ENCODE data around the gene MYO1G. TPM values are rescaled to one million over a fixed set of nuclear protein-coding genes. Genes with fewer than 3 reads are reported as not detected.

MYO1G gene
- total RNA-seq, 2 experiments from 2014 or later: 155 to 157 TPM

DNA sequence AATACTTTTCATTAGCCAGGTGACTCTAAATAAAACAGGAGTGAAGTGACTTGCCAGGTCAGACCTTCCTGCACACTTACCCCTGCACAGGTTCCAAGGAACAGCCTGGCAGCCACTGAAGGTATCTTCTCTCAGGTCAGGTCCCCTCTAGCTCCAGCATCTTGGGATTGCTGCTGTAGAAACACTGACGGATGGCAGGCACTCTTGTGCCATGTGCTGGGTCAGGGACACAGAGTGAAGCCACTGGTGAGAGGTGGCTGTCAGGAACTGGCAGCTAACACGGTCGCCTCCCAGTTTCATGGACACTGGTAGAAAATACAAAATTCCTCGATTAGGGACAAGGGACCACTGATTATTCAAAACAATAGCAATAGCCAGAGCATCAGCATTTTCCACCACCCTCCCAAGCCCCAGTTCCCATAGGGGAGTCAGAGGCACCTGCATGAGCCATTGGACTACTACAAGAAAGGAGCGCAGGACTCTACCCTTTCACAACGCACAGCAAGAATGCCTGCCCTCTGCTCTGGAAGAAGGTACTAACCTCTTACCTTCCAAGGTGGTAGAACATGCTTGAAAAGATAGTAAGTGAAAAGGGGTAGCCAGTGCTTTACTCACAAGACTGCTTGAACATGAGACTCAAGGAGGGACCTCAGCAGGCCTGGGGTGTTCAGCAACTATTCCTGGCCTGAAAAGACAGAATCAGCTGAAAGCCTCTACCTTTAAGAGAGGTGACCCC is 5.1 kb upstream of the MYO1G start:
- DNase-seq (no peak), ATAC-seq (ENCODE audit: poor library complexity) (no peak)
- peak overlapping the region in 1 of 2 donors; percentile 95 for H3K27ac ChIP-seq (ENCODE audit: low read depth in 1 of 2, low read length in 2 of 2)
- H3K4me3 Mint-ChIP-seq: peak overlapping the region; percentile 95
- intact Hi-C loops (cut with DNase I, micrococcal nuclease): loop anchor here in 1 of 2 experiments (10.0 kb wide), 1 partner anchor 399 kb away; the partner anchor contains the start of gene TMED4
- ChIA-PET POLR2A (interaction anchor here (2.3 to 16.1 kb wide), 2 partner anchors 17 to 48 kb away, joined by 10 to 321 read pairs; no protein-coding TSS in a partner anchor), CTCF (interaction anchor here (1.1 to 1.6 kb wide), 3 partner anchors 10 to 152 kb away, joined by 4 to 5 read pairs (median 4); no protein-coding TSS in a partner anchor)
- TF ChIP-seq, protein P1, sequence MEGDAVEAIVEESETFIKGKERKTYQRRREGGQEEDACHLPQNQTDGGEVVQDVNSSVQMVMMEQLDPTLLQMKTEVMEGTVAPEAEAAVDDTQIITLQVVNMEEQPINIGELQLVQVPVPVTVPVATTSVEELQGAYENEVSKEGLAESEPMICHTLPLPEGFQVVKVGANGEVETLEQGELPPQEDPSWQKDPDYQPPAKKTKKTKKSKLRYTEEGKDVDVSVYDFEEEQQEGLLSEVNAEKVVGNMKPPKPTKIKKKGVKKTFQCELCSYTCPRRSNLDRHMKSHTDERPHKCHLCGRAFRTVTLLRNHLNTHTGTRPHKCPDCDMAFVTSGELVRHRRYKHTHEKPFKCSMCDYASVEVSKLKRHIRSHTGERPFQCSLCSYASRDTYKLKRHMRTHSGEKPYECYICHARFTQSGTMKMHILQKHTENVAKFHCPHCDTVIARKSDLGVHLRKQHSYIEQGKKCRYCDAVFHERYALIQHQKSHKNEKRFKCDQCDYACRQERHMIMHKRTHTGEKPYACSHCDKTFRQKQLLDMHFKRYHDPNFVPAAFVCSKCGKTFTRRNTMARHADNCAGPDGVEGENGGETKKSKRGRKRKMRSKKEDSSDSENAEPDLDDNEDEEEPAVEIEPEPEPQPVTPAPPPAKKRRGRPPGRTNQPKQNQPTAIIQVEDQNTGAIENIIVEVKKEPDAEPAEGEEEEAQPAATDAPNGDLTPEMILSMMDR (IDR thresholded peaks at IDR 0.05): no peak
- peaks cover 76% of the 10 kb centered on the region for H3K4me1 Mint-ChIP-seq (ENCODE audit: low read depth)
- peaks cover 56% of the 10 kb centered on the region for H3K36me3 Mint-ChIP-seq (ENCODE audit: low read depth)
- no peaks in the 10 kb centered on the region for H3K9me3 Mint-ChIP-seq
- no peaks in the 10 kb centered on the region for H3K27me3 ChIP-seq (ENCODE audit: control insufficient read depth in 1 of 2, insufficient read depth in 2 of 2, low read length in 2 of 2)
- no peak overlapping the region for H3K4me3 ChIP-seq (ENCODE audit: low read length)
- peak overlapping the region; percentile 95 for H3K27ac Mint-ChIP-seq
- H3K4me1 ChIP-seq (ENCODE audit: insufficient read depth, low read length): peaks cover 77% of the 10 kb centered on the region
- no peaks in the 10 kb centered on the region for H3K9me3 ChIP-seq (ENCODE audit: control insufficient read depth in 1 of 2, insufficient read depth in 1 of 2, low read length in 2 of 2)
- H3K36me3 ChIP-seq (ENCODE audit: insufficient read depth, low read length): peaks cover 36% of the 10 kb centered on the region
- H3K27me3 Mint-ChIP-seq: no peaks in the 10 kb centered on the region

DNA sequence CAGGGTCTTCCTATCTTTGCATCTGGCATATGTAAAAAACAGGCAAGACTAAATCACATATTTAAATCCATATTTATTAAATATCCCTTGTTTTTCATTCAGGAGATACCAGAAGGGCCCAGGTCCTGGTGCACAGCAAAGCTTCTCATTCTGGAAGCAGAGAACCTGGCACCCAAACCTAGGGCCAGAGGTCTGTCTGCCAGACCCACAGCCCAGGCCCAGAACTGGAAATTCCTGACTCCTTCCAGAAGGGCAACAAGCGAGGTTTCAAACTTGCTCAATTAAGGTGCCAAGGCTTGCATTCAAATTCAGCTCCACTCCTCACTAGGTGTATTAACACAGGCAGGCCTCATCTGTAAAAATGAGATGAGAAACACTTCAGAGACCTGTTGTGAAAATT is 4.2 kb upstream of the MYO1G start:
- Mint-ChIP-seq H3K4me3 (peak overlapping the region; percentile 95), H3K27me3 (no peaks in the 10 kb centered on the region), H3K9me3 (no peaks in the 10 kb centered on the region), H3K27ac (peak overlapping the region; percentile 95), H3K36me3 (ENCODE audit: low read depth) (peaks cover 65% of the 10 kb centered on the region), H3K4me1 (ENCODE audit: low read depth) (peaks cover 85% of the 10 kb centered on the region)
- H3K4me1 ChIP-seq (ENCODE audit: insufficient read depth, low read length): peaks cover 86% of the 10 kb centered on the region
- no peak for DNase-seq
- H3K9me3 ChIP-seq (ENCODE audit: control insufficient read depth in 1 of 2, insufficient read depth in 1 of 2, low read length in 2 of 2): no peaks in the 10 kb centered on the region
- peaks cover 36% of the 10 kb centered on the region for H3K36me3 ChIP-seq (ENCODE audit: insufficient read depth, low read length)
- ChIA-PET POLR2A (interaction anchor here (0.9 to 16.1 kb wide), 4 partner anchors 9 to 49 kb away, joined by 3 to 321 read pairs (median 8); partner anchors contain the start of gene CCM2), CTCF (interaction anchor here (0.8 to 1.6 kb wide), 5 partner anchors 9 to 153 kb away, joined by 3 to 5 read pairs (median 4); no protein-coding TSS in a partner anchor)
- H3K27me3 ChIP-seq (ENCODE audit: control insufficient read depth in 1 of 2, insufficient read depth in 2 of 2, low read length in 2 of 2): no peaks in the 10 kb centered on the region
- intact Hi-C loops (cut with DNase I, micrococcal nuclease): loop anchor here in 1 of 2 experiments (10.0 kb wide), 1 partner anchor 398 kb away; the partner anchor contains the start of gene TMED4
- no peak overlapping the region for H3K4me3 ChIP-seq (ENCODE audit: low read length)
- no peak for ATAC-seq (ENCODE audit: poor library complexity)
- no peak overlapping the region for H3K27ac ChIP-seq (ENCODE audit: low read depth in 1 of 2, low read length in 2 of 2)
- TF ChIP-seq, protein P1 (IDR thresholded peaks at IDR 0.05): no peak

DNA sequence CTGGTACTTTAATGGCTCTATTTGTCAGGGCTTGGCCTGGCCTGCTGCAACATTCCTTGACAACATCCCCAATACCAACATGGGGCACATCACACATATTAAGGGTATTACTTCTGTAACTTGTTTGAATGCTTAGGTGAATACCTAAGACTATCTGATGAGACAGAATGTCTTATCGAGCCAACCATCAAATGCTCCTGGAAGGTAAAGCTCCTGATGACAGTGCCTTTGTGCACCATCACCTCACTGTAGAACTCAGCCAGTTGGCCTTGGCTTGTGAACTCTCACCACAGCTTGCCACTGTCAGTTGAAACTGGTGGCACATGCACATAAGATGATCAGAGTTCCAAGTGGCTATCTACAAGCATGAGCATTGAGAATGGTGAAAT is 3.7 kb upstream of the MYO1G start:
- ATAC-seq (ENCODE audit: poor library complexity) (no peak), DNase-seq (no peak)
- Histone ChIP-seq H3K27ac (ENCODE audit: low read depth in 1 of 2, low read length in 2 of 2) (no peak overlapping the region), H3K27me3 (ENCODE audit: control insufficient read depth in 1 of 2, insufficient read depth in 2 of 2, low read length in 2 of 2) (no peaks in the 10 kb centered on the region), H3K4me1 (ENCODE audit: insufficient read depth, low read length) (peaks cover 88% of the 10 kb centered on the region), H3K9me3 (ENCODE audit: control insufficient read depth in 1 of 2, insufficient read depth in 1 of 2, low read length in 2 of 2) (no peaks in the 10 kb centered on the region), H3K36me3 (ENCODE audit: insufficient read depth, low read length) (peaks cover 36% of the 10 kb centered on the region), H3K4me3 (ENCODE audit: low read length) (no peak overlapping the region)
- Mint-ChIP-seq H3K36me3 (ENCODE audit: low read depth) (peaks cover 69% of the 10 kb centered on the region), H3K27ac (peak overlapping the region; percentile 95), H3K27me3 (no peaks in the 10 kb centered on the region), H3K9me3 (no peaks in the 10 kb centered on the region), H3K4me1 (ENCODE audit: low read depth) (peaks cover 89% of the 10 kb centered on the region), H3K4me3 (peak overlapping the region; percentile 35)
- ChIA-PET POLR2A (interaction anchor here (0.9 to 16.1 kb wide), 4 partner anchors 9 to 49 kb away, joined by 3 to 321 read pairs (median 8); partner anchors contain the start of gene CCM2), CTCF (interaction anchor here (0.8 to 1.6 kb wide), 4 partner anchors 14 to 154 kb away, joined by 3 to 5 read pairs (median 4); no protein-coding TSS in a partner anchor)
- TF ChIP-seq, protein P1 (IDR thresholded peaks at IDR 0.05): no peak
- intact Hi-C loops (cut with DNase I, micrococcal nuclease): loop anchor here in 1 of 2 experiments (10.0 kb wide), 1 partner anchor 398 kb away; the partner anchor contains the start of gene TMED4
